NOMO-1 treated with DMSO at 0.1 percent for 48 hours (cell line): ENCODE results near the gene PMP22.

Experiments used
- DNase-seq: peaks from one replicate; lab custom pipeline; 2025; ENCODE audit not compliant: unreplicated experiment; lab: John Stamatoyannopoulos, UW

The PMP22 gene

DNA sequence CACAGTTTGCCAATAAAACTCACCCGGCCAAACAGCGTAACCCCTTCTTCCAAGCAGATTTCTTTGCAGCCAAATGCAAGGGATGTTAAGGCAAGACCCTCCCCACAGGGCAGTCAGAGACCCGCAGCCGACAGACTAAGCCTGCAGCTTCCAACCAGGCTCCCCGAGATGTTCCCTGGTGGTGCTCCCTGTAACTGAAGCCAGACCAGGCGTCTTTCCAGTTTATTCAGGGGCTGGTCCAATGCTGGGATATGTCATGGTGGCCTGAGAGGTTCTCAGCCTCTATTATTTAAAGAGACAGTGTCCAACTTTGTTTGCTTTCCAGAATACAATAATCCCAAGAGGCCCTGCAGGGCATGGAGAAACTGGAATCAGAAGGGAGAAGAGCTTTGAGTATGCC, at the start of gene PMP22:
Gene PMP22 (minus strand): TSS at position 196 of the 400 bp plus-strand sequence. CDS start 4,599 bp downstream, outside the sequence.
- no peak for DNase-seq

DNA sequence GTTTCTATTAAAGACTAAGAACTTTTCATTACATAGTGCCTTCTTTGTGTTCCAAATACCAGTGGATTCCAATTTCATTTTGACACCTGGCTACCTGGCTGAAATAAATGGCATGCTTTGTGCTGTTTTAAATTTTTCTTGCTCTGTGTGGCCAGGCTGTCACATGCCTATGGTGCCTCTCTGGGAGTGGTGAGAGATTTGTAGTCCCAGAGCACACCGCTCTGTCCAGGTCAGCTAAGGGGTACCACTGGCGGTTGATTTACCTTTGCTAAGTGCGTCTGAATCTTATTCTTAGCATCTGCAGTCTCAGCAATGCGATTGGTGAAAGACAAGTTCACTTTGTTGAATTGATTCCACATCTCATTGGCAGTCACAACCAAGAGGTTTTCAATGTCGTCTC, 46.9 kb upstream of the PMP22 start:
- DNase-seq: no peak

- no peak for DNase-seq
Measured at GRCh38 chr17:15309793-15310192, 44.7 kb upstream of the PMP22 start.

DNA sequence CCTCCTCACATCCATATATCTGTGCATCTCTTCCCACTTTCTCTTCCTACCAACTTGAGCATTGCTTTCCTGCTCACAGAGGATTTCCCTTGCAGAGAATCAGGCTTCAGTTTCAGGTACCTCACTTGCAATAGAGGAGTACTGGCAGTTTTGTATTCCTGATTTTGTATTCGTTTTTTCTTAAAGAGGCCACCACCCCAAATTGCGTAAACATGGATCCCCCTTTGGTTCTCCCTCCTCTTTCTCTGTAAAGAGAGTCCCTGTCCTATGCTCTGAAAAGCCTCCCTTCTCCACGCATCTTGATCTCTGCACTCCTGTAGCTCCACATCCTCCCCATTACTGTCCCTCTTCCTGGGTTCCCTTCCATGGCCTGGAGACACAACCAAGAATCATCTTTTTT, 44.1 kb upstream of the PMP22 start:
- DNase-seq: no peak

DNA sequence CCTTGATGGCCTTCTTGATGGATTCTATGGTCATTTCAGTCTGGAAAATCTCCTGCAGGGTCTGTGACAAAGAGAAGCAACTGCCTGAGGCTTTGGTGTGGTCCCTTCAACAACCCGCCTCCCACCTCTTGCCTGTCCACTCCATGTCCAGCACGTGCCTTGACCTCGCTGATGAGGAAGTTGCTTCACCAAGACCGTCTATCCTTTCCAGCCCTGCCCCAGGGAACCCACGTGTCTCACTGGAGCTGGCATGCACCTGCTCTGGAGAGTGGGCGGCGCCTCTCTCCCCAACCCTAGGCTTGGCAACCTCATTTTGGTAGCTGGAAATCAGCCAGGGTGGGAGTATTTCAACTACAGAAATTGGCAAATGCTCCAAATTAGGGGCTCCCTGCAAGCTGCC, 43.6 kb upstream of the PMP22 start:
- DNase-seq: no peak

DNA sequence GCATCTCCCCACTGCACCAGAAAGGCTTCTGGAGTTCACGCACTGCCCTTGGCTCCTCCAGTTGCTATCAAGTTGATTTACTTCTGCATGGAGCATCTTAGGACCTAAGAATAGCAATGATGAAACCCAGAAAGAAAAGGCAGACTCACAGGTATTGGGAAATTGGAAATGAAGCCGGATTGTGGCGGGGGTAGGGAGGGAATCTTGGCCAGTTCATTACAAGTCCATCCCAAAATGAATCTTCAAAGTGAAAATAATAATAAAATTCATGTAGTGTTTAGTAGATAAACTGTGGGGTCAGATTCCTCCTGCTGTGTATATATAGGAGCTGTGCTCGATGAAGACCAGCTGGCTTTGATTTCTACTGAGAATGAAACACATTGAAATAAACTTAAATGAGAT, 42.6 kb upstream of the PMP22 start:
- no peak for DNase-seq

- DNase-seq: no peak
Measured at GRCh38 chr17:15303851-15304250, 38.7 kb upstream of the PMP22 start.

- no peak for DNase-seq
Measured at GRCh38 chr17:15303268-15303667, 38.1 kb upstream of the PMP22 start.

- DNase-seq: no peak
Measured at GRCh38 chr17:15301845-15302244, 36.7 kb upstream of the PMP22 start.

- DNase-seq: no peak
Measured at GRCh38 chr17:15298176-15298575, 33.0 kb upstream of the PMP22 start.

- no peak for DNase-seq
Measured at GRCh38 chr17:15293558-15293957, 28.4 kb upstream of the PMP22 start.

GRCh38 chr17:15291674-15292361, 26.7 kb upstream of the PMP22 start:
- DNase-seq: no peak

- no peak for DNase-seq
Measured at GRCh38 chr17:15290605-15291004, 25.5 kb upstream of the PMP22 start.

DNA sequence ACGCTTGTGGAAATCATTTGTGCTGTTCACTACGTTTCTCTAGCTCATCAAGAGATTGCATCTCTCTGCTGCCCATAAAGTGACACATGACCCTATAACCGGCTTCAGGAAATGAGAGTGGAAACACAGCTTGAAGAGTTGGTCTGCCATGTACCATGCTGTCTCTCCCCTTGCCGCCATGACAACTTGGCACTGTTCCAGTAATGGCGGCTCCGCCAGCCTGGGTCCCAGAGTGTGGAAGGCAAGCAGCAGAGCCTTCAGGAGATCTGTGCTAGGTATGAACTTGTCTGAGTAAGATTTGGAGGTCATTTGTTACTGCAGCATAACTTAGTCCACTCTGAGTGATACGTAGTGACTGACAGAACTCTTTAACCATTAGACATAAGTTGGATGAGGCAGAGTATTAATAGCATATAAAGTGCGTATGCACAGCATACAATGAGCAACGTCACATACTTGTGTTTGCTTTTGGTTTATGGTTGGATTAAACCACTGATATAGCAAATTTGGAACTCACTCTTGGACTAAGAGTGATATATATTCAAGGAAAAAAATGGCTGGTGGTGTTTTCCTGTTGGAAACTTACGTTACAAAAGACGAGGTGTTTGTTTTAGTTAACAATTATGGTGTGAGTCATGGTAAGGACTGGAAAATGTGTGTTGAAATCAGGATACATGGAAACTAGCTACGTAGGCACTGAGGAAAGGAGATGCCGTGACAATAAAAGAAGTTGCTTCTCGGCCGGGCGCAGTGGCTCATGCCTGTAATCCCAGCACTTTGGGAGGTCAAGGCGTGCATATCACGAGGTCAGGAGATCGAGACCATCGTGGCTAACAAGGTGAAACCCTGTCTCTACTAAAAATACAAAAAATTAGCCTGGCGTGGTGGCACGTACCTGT, 24.4 kb upstream of the PMP22 start:
- no peak for DNase-seq

GRCh38 chr17:15288859-15289258, 23.7 kb upstream of the PMP22 start:
- DNase-seq: no peak

- DNase-seq: no peak
Measured at GRCh38 chr17:15287538-15288267, 22.6 kb upstream of the PMP22 start.

- no peak for DNase-seq
Measured at GRCh38 chr17:15285466-15285865, 20.3 kb upstream of the PMP22 start.

DNA sequence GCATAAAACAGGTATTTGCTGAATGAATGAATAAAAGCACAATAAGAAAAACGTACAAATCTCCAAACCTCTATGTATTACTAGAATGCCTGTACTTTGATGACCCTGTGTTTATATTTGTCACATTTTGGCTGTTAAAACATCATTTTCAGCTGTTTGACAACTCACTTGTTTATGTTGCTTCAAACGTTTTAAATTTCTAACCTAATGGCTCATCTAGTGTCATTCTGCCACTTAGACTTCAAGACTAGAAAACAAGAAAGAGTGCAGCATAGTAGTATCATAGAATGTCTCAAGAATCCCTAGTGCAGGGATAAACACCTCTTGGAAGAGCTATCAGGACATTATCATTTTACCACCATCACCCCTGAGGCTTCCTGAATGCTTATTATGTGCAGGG, 19.4 kb upstream of the PMP22 start:
- DNase-seq: no peak

DNA sequence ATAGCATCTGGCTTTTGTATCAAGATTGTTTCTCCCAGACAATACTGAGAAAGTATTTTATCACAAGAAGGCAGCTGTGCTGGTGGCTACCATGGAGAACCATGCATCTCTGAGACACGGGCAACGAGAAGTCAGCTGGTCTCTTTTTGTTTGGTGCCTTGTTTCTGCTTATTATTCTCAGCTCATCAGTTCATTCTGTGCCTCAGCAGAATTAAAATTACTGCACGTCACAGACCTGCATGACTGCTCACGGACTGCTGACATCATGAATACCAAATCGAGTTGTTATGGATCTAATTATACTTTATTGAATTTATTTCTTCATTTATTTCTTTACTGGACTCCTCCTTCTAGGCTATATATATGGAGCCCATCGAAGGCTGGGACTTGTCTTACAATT, 19.0 kb upstream of the PMP22 start:
- no peak for DNase-seq

DNA sequence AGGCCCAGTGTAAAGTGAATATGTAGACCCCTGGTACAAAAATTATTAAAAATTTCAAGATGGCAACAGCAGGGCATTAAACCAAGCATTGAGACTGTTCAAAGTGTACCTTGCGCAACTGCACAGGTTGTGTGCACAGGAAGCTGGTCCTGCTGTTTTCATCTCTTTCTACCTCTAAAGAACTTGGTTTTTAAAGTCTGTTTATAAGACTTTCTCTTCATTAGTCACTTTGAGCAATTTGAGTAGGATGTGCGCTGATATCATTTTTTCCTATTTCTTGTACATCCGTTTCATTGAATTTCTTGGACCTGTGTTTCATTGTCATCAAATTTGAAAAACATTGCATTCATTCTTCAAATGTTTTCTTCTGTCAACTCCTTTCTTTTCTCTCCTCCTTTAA, 16.8 kb upstream of the PMP22 start:
- no peak for DNase-seq

DNA sequence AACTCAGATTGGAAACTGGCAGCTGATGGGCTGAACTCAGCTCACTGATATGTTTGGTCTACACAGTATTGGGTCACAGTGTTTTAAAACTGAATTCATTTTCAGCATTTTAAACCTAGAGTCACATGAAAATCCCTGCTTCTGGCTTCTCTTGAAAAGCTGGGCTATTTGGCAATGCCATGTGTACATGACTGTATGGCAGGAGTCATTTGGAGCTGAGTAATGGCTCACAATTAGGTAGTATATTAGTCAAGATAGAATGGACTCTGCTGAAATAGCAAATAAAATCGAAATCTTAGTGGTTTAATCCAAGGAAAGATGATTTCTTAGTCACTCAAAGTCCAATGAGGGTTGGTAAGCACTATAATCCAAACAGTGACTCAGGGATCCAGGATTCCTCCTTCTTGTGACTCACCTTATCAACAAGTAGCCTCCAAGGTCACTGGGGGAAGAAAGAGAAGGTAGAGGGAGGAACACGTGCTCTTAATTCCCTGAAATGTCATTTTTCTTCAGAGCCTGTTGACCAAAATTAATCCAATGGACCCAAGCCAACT, 13.9 kb upstream of the PMP22 start:
- DNase-seq: no peak
